ENCODE results near the gene TRIM5.

Gene TRIM5

DNA sequence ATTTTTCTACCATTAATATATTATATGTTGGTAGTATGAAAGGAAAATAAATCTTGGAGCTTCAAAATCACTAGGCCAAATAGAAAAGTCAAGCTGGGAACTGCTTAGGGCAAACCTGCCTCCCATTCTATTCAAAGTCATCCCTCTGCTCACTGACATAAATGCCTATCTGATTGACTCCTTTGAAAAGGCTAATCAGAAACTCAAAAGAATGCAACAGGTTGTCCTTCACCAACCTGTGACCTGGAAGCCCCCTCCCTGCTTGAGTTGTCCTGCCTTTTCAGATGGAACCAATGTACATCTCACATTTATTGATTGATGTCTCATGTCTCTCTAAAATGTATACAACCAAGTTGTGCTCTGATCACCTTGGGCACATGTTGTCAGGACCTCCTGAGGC, 63.3 kb downstream of the TRIM5 start:
- no peak for DNase-seq

DNA sequence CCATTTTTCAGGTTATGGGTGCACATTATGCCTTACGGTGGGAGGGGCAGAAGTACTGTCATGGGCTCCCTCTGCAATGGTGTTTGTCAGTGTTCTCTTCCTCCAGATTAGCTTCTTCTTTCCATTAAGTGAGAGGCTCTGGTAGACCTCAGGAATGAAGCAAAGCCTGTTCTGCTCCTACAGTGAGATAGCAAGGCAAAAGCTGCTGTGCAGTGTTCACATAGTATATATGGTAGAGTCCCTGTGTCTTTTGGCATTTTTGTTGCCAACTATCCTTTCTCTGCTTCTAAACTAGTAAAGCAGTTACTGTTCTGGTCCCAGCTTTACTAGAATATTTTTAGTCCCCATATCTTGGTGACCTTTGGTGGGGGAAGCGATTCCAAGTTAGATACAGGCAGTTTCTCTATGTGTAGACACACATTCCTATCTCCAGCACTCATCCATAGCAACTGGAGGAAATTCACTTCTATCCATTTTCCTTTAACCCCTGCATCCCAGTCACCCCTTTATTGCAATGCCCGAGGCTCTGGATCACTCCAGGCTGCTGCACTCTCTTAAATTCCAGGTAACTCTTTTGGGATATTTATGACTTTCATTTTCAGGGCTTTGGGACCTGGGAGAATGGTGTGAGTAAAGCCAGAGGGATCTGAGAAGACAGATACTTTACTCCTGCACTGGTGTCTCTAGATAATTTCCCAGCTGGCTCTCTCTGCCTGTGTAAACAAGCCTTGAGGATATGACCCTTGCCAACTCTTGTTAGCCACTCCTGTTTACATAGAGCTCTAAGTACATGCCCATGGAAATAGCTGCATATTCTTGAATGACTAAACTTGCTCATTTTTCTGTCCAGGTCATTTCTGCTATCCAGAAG, 64.0 kb downstream of the TRIM5 start:
- no peak for DNase-seq

GRCh38 chr11:5618807-5619206, 66.1 kb downstream of the TRIM5 start:
- no peak for DNase-seq

Measured in stimulated activated CD4-positive, alpha-beta T cell treated with anti-CD3 and anti-CD28 coated beads, Interleukin-15, amount 100 ng/mL, for 24 hours (primary cell).